Activated CD4-positive, alpha-beta memory T cell treated with anti-CD3 and anti-CD28 coated beads, Interleukin-2, amount 10 ng/mL, durations not matched to agents 7 days and 5 days (primary cell): ENCODE data around the gene ST14. TPM values are rescaled to one million over a fixed set of nuclear protein-coding genes. Genes with fewer than 3 reads are reported as not detected.
"Not testable (repeated sequence)": the region's sequence is repeated elsewhere in the genome, so short reads cannot be mapped to it uniquely, and the experiment has no call there.

Experiments used
- CTCF ChIA-PET: fragments of 350-600 bp; sonication (Branson Sonifier 250); formaldehyde crosslinking; loops from one replicate; lab custom pipeline; 2021; ENCODE audit warnings: antibody characterized with exemption, inconsistent platforms; lab: Charles Lee
- POLR2A ChIA-PET: fragments of 350-600 bp; sonication (Branson Sonifier 250); formaldehyde crosslinking; loops from one replicate; lab custom pipeline; 2021; ENCODE audit warnings: antibody characterized with exemption; lab: Charles Lee
- DNase-seq: peaks from one replicate; pipeline ENCODE4 v3.0.0-alpha.2; 2020
- H3K27ac Mint-ChIP-seq: one replicate; pipeline ENCODE4 v1.8.0; 2021; ENCODE audit warnings: mild to moderate bottlenecking, mixed read lengths
- H3K27me3 Mint-ChIP-seq: one replicate; pipeline ENCODE4 v1.8.0; 2021; ENCODE audit warnings: mixed read lengths
- H3K36me3 Mint-ChIP-seq: one replicate; pipeline ENCODE4 v1.8.0; 2021; ENCODE audit warnings: low read depth, mixed read lengths
- H3K4me1 Mint-ChIP-seq: one replicate; pipeline ENCODE4 v1.8.0; 2021; ENCODE audit warnings: mixed read lengths
- H3K4me3 Mint-ChIP-seq: one replicate; pipeline ENCODE4 v1.8.0; 2021; ENCODE audit warnings: mild to moderate bottlenecking, mixed read lengths
- H3K9me3 Mint-ChIP-seq: one replicate; pipeline ENCODE4 v1.8.0; 2021; ENCODE audit warnings: mixed read lengths
- total RNA-seq, 2 experiments: library from RNA; stranded (reverse); gene quantifications; one replicate each; pipeline ENCODE4 v1.2.3, GENCODE V29; 2021

The ST14 gene
- total RNA-seq, 2 experiments from 2014 or later = not detected

GRCh38 chr11:130223291-130223971 lies 63.8 kb downstream of the ST14 start:
- no peak overlapping the region for H3K27ac Mint-ChIP-seq
- ChIA-PET CTCF (interaction anchor here (2.0 kb wide), 1 partner anchor 11 kb away, joined by 5 read pairs; no protein-coding TSS in a partner anchor), POLR2A (no interaction called here)
- H3K36me3 Mint-ChIP-seq = no peaks in the 10 kb centered on the region
- no peaks in the 10 kb centered on the region for H3K27me3 Mint-ChIP-seq
- H3K4me1 Mint-ChIP-seq = peaks cover 8% of the 10 kb centered on the region
- H3K9me3 Mint-ChIP-seq = no peaks in the 10 kb centered on the region
- DNase-seq = no peak
- H3K4me3 Mint-ChIP-seq = no peak overlapping the region

- no peak overlapping the region for H3K4me3 Mint-ChIP-seq
- no peak overlapping the region for H3K27ac Mint-ChIP-seq
- DNase-seq = no peak
- ChIA-PET CTCF (interaction anchor here (1.9 kb wide), 1 partner anchor 14 kb away, joined by 6 read pairs; no protein-coding TSS in a partner anchor), POLR2A (no interaction called here)
- peaks cover 8% of the 10 kb centered on the region for H3K4me1 Mint-ChIP-seq
- no peaks in the 10 kb centered on the region for H3K9me3 Mint-ChIP-seq
- H3K27me3 Mint-ChIP-seq = no peaks in the 10 kb centered on the region
- H3K36me3 Mint-ChIP-seq = no peaks in the 10 kb centered on the region
Measured at GRCh38 chr11:130227373-130227772, 67.8 kb downstream of the ST14 start.

DNA sequence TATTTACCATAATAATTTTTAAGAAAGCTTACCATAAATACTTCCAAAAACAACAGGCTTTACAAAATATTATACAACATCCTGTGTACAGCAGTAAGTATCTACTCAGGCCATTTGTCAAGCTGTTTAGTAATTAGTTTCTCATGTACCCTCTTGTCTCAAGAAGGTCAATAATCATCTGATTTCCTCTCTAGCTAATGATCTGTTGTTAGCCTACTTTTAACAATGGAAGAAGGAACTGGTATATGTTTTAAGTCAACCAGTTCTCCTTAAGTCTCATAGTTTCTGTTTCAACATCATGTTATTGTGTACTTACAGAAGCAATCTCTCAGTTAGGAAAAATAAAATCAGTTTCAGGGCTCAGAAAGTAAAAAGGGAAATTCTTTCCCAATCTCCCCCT lies 73.9 kb downstream of the ST14 start:
- DNase-seq, H3K9me3 Mint-ChIP-seq, POLR2A ChIA-PET, H3K4me3 Mint-ChIP-seq, H3K27ac Mint-ChIP-seq, H3K27me3 Mint-ChIP-seq, H3K4me1 Mint-ChIP-seq, CTCF ChIA-PET: not testable (repeated sequence)
- H3K36me3 Mint-ChIP-seq = peaks cover 19% of the 10 kb centered on the region

- H3K4me1 Mint-ChIP-seq, H3K27me3 Mint-ChIP-seq, H3K27ac Mint-ChIP-seq, H3K4me3 Mint-ChIP-seq, DNase-seq, CTCF ChIA-PET, POLR2A ChIA-PET, H3K9me3 Mint-ChIP-seq: not testable (repeated sequence)
- H3K36me3 Mint-ChIP-seq = peaks cover 23% of the 10 kb centered on the region
Measured at GRCh38 chr11:130233888-130234287, 74.3 kb downstream of the ST14 start.

DNA sequence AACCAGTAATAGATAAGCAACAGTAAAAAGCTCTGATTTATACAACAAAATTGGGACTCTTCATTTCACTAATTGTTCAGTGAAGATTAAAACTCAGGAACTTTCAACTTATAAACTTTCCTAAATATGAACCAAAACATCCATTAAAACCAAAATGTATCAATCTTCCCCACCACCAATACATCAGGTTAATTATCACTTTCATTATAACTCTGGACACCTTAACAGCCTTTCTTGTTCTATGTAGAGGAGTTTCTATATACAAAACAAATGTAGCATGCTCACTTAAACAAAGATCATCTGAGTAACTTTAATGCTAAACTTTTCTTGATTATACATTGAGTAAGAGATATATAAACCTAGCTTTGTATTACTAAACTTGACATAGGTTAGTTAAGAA lies 74.7 kb downstream of the ST14 start:
- POLR2A ChIA-PET = no interaction called here
- Mint-ChIP-seq H3K27ac (no peak overlapping the region), H3K27me3 (no peaks in the 10 kb centered on the region), H3K4me3 (no peak overlapping the region), H3K36me3 (peaks cover 27% of the 10 kb centered on the region), H3K4me1 (no peaks in the 10 kb centered on the region), H3K9me3 (no peaks in the 10 kb centered on the region)
- no peak for DNase-seq
- CTCF ChIA-PET = no interaction called here

DNA sequence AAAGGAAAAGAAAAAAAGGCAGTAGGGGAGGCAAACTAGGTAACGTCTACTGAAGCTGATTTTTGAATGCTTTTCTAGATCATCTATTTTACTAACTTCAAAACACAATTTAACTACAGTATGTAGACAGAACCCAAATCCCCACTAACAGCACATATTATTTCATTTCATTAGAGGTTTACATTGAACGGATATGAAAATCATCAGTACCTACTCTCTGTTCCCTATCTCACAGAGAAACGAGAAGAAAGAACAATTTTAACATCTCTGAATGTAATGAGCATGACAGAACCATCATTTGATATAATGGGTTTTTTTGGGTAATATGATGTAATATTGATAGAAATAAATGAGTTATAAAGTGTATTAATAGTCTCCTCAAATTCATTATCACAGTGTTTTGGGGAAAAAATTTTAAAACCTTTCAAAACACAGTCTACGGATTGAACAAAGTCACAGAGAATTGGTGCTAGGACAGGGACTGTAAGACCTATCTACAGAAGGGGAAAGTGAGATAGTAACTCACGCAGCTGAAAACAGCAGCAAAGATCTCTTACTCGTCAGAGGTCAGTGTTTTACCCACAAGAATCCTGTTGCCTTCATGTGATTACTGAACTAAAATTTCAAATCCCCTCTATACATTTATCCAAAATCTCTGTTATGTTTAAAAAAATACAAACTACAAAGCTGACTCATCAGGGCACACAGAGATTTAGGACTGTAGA lies 77.9 kb downstream of the ST14 start:
- CTCF ChIA-PET = no interaction called here
- H3K27ac Mint-ChIP-seq = no peak overlapping the region

DNA sequence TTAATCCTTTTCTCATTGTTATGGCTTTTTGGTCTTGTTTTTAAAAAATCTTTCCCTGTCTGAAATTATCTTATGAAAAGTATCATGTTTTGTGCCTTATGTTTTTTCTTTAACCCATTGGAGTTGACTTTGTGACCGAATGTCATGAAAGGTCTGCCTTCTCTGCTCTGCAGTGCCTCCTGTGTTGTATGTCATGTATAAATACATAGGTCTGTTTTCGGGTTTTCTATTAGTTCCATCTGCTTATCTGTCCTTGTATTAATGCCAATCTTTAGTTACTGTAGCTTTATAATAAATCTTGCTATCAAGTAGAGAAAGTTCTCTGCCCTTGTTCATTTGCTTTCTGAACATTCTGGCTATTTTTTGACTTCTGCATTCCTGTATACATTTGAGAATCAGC lies 82.1 kb downstream of the ST14 start:
- H3K27me3 Mint-ChIP-seq = no peaks in the 10 kb centered on the region
- H3K4me1 Mint-ChIP-seq = peaks cover 25% of the 10 kb centered on the region
- DNase-seq = no peak
- peaks cover 37% of the 10 kb centered on the region for H3K36me3 Mint-ChIP-seq
- POLR2A ChIA-PET = no interaction called here
- no peak overlapping the region for H3K4me3 Mint-ChIP-seq
- no peak overlapping the region for H3K27ac Mint-ChIP-seq
- no peaks in the 10 kb centered on the region for H3K9me3 Mint-ChIP-seq
- CTCF ChIA-PET = no interaction called here

More for the DNA sequence above, 77.9 kb downstream of the ST14 start:
- no peaks in the 10 kb centered on the region for H3K27me3 Mint-ChIP-seq
- POLR2A ChIA-PET = no interaction called here
- no peaks in the 10 kb centered on the region for H3K9me3 Mint-ChIP-seq
- no peak for DNase-seq
- H3K4me3 Mint-ChIP-seq = no peak overlapping the region
- H3K36me3 Mint-ChIP-seq = peaks cover 32% of the 10 kb centered on the region
- H3K4me1 Mint-ChIP-seq = peaks cover 2% of the 10 kb centered on the region

DNA sequence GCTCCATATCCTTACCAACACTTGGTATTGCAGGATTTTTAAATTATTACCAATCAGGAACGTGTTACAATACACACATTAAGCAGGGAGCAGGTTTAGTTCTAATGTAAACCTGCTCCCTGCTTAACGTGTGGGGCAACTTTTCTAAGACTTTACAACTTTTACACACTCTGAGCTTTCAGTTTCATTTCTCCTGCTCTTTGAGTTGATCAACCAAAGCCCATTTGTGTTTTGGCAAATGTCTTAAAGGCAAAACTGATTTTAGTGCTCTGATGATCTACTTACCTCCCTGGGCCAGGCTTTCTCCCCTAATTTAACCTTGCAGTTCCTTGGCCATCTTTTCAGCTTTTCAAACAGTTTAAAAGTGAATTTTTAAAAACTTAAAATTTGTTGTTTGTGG lies 84.2 kb downstream of the ST14 start:
- H3K27me3 Mint-ChIP-seq = no peaks in the 10 kb centered on the region
- peaks cover 30% of the 10 kb centered on the region for H3K36me3 Mint-ChIP-seq
- ChIA-PET POLR2A (interaction anchor here (0.6 to 1.5 kb wide), 5 partner anchors 31 to 672 kb away, joined by 3 to 4 read pairs (median 3); partner anchors contain the start of genes PRDM10 and ZBTB44), CTCF (interaction anchor here (0.7 to 1.0 kb wide), 3 partner anchors 26 to 619 kb away, joined by 3 read pairs; no protein-coding TSS in a partner anchor)
- no peak for DNase-seq
- peak overlapping the region; percentile 67 for H3K27ac Mint-ChIP-seq
- no peaks in the 10 kb centered on the region for H3K9me3 Mint-ChIP-seq
- peaks cover 35% of the 10 kb centered on the region for H3K4me1 Mint-ChIP-seq
- H3K4me3 Mint-ChIP-seq = peak overlapping the region; percentile 38

DNA sequence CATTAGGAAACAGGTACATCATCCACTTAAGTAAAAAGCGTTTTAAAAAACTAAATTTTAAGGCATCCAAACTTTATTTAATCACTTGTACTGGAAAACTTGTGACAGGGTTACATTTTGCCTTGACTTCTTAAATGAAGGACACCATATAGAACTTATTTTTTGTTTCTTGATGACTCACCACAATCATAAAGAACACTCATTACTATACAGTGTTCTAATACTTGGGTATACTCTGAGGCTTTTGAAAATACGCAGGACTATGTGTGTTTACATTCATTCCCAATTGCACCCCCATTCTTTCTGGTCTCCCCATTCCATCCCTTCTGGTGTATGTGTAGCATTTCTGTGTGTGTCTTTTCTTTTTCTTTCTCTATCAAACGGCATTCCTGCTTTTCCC lies 85.3 kb downstream of the ST14 start:
- peaks cover 26% of the 10 kb centered on the region for H3K36me3 Mint-ChIP-seq
- H3K27me3 Mint-ChIP-seq = no peaks in the 10 kb centered on the region
- H3K4me3 Mint-ChIP-seq = no peak overlapping the region
- H3K4me1 Mint-ChIP-seq = peaks cover 37% of the 10 kb centered on the region
- no peaks in the 10 kb centered on the region for H3K9me3 Mint-ChIP-seq
- DNase-seq = no peak
- POLR2A ChIA-PET = no interaction called here
- no peak overlapping the region for H3K27ac Mint-ChIP-seq
- CTCF ChIA-PET = interaction anchor here (1.0 kb wide), 2 partner anchors 25 to 97 kb away, joined by 3 read pairs; no protein-coding TSS in a partner anchor

DNA sequence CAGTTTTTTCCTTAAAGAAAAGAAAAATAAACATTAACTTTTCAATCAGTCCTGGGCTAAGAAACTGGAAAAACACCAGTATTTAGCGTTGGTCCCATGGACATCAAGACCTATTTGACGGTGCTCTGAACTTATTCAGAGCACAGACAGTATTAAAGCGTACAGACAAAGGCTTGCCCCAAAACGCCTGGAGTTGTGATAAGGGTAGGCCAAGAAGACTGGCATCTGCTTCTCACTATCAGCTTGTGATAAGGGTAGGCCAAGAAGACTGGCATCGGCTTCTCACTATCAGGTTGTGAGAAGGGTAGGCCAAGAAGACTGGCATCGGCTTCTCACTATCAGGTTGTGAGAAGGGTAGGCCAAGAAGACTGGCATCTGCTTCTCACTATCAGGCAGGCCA lies 85.8 kb downstream of the ST14 start:
- H3K27me3 Mint-ChIP-seq, DNase-seq, POLR2A ChIA-PET, H3K4me3 Mint-ChIP-seq, CTCF ChIA-PET, H3K27ac Mint-ChIP-seq, H3K9me3 Mint-ChIP-seq: not testable (repeated sequence)
- Mint-ChIP-seq H3K36me3 (peaks cover 27% of the 10 kb centered on the region), H3K4me1 (peaks cover 37% of the 10 kb centered on the region)

DNA sequence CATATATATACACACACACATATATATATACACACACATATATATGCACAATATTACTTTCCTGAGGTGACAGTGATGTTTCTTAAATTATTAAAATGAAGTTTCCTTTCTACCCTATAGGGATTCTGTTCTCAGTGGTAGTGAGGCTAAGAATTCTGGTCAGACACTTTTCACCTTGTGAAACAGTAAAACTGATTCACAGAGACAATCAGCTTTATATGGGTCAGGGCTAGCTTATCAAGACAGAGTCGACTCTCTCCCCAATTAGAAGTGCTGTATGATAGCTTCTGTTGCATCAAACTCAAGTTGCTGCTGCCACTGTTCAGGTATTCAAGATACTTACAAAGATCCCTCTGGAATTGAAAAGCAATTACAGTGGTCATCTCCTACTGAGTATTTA lies 86.7 kb downstream of the ST14 start:
- Mint-ChIP-seq H3K4me3 (no peak overlapping the region), H3K4me1 (peaks cover 37% of the 10 kb centered on the region), H3K27ac (no peak overlapping the region), H3K36me3 (peaks cover 36% of the 10 kb centered on the region), H3K9me3 (peaks cover 2% of the 10 kb centered on the region), H3K27me3 (no peaks in the 10 kb centered on the region)
- ChIA-PET POLR2A (no interaction called here), CTCF (no interaction called here)
- no peak for DNase-seq

GRCh38 chr11:130246738-130247137 lies 87.2 kb downstream of the ST14 start:
- no peak overlapping the region for H3K4me3 Mint-ChIP-seq
- H3K36me3 Mint-ChIP-seq = peaks cover 38% of the 10 kb centered on the region
- no peak for DNase-seq
- no peak overlapping the region for H3K27ac Mint-ChIP-seq
- CTCF ChIA-PET = no interaction called here
- POLR2A ChIA-PET = no interaction called here
- H3K9me3 Mint-ChIP-seq = peaks cover 3% of the 10 kb centered on the region
- peaks cover 37% of the 10 kb centered on the region for H3K4me1 Mint-ChIP-seq
- H3K27me3 Mint-ChIP-seq = no peaks in the 10 kb centered on the region

DNA sequence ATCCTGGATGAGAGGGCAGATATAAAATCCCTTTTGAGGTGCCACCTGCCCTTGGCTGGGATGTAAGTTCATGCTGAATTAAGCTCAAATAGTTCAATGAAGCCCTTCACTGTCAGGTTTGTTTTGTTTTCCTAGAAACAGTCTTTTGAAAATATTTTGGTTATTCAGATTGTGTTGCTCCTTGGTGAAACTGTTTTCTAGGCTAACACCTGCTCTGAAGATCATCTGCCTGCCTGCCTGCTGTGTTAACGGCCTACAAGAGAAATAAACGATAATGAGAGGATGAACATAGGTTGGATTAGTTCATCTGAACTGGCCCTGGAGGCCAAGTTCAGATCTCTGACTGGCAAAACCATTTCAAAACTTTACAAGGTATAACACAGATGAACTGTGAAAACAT lies 87.7 kb downstream of the ST14 start:
- no peaks in the 10 kb centered on the region for H3K27me3 Mint-ChIP-seq
- H3K4me3 Mint-ChIP-seq = no peak overlapping the region
- no peak overlapping the region for H3K27ac Mint-ChIP-seq
- peaks cover 37% of the 10 kb centered on the region for H3K4me1 Mint-ChIP-seq
- H3K9me3 Mint-ChIP-seq = peaks cover 6% of the 10 kb centered on the region
- H3K36me3 Mint-ChIP-seq = peaks cover 44% of the 10 kb centered on the region
- CTCF ChIA-PET = no interaction called here
- POLR2A ChIA-PET = no interaction called here
- no peak for DNase-seq
